ENCODE data around the gene PINK1.

The PINK1 gene

GRCh38 chr1:20681999-20682398, 48.7 kb downstream of the PINK1 start:
- no peak for DNase-seq (ENCODE audit: low spot score)

GRCh38 chr1:20682571-20683236, 49.4 kb downstream of the PINK1 start:
- DNase-seq (ENCODE audit: low spot score): no peak

GRCh38 chr1:20683614-20684013, 50.4 kb downstream of the PINK1 start:
- no peak for DNase-seq (ENCODE audit: low spot score)

GRCh38 chr1:20684050-20684620, 50.9 kb downstream of the PINK1 start:
- no peak for DNase-seq (ENCODE audit: low spot score)

GRCh38 chr1:20684651-20685050, 51.4 kb downstream of the PINK1 start:
- DNase-seq (ENCODE audit: low spot score): no peak

GRCh38 chr1:20685099-20685662, 51.9 kb downstream of the PINK1 start:
- DNase-seq (ENCODE audit: low spot score): no peak

- DNase-seq (ENCODE audit: low spot score): no peak
Observed at GRCh38 chr1:20685741-20686140, 52.5 kb downstream of the PINK1 start.

GRCh38 chr1:20686883-20687725, 53.8 kb downstream of the PINK1 start:
- no peak for DNase-seq (ENCODE audit: low spot score)

- DNase-seq (ENCODE audit: low spot score): no peak
Observed at GRCh38 chr1:20689645-20690056, 56.4 kb downstream of the PINK1 start.

- no peak for DNase-seq (ENCODE audit: low spot score)
Observed at GRCh38 chr1:20691872-20692271, 58.6 kb downstream of the PINK1 start.

- no peak for DNase-seq (ENCODE audit: low spot score)
Observed at GRCh38 chr1:20693623-20694022, 60.4 kb downstream of the PINK1 start.

- no peak for DNase-seq (ENCODE audit: low spot score)
Observed at GRCh38 chr1:20695515-20695914, 62.3 kb downstream of the PINK1 start.

- DNase-seq (ENCODE audit: low spot score): peak; percentile 76
Observed at GRCh38 chr1:20696397-20697333, 63.4 kb downstream of the PINK1 start.

GRCh38 chr1:20697563-20697962, 64.3 kb downstream of the PINK1 start:
- no peak for DNase-seq (ENCODE audit: low spot score)

GRCh38 chr1:20698195-20698910, 65.1 kb downstream of the PINK1 start:
- no peak for DNase-seq (ENCODE audit: low spot score)

GRCh38 chr1:20699558-20699957, 66.3 kb downstream of the PINK1 start:
- DNase-seq (ENCODE audit: low spot score): no peak

- no peak for DNase-seq (ENCODE audit: low spot score)
Observed at GRCh38 chr1:20700636-20701215, 67.5 kb downstream of the PINK1 start.

Measured in activated CD4-positive, alpha-beta T cell treated with anti-CD3 and anti-CD28 coated beads, Interleukin-2, Interleukin-4, amounts not matched to agents 100 ng/mL and 50 ng/mL, durations not matched to agents 16 hours and 8 hours (primary cell).